ENCODE measurements around the gene HAUS7. TPM values are rescaled to one million over a fixed set of nuclear protein-coding genes. Genes with fewer than 3 reads are reported as not detected.

Gene HAUS7
- total RNA-seq, 1 donor from 2014 or later, result 13.1 TPM

DNA sequence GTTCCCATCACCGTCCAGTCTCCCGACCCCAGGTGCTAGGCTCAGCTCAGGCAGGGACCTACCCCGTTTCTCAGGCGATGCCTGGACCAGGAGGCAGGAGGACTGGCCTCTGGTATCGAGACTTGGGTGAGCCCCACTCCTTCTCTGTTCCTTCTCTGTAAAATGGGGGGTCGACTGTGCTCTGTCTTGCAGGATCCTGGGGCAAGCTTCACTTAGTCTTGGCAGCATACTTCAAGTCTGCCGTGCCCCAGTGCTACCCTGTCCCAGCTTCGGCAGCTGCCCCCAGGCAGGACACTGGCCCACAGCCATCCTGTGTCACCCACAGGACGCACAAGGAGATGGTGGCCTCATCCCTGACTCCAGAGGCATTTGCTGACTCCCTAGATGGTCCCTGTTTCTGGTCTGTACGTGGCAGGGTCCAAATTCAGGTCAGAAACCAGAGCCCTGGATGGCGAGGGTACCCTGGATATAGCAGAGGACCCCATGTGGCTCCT lies 7.0 kb upstream of the HAUS7 start:
- Histone ChIP-seq H3K27ac (no peak overlapping the region), H3K4me3 (no peak overlapping the region), H3K4me2 (no peak overlapping the region), H3K27me3 (peaks cover 22% of the 10 kb centered on the region), H4K20me1 (ENCODE audit: low read depth) (no peaks in the 10 kb centered on the region), H3K36me3 (no peaks in the 10 kb centered on the region), H3K9me3 (ENCODE audit: low read depth) (no peaks in the 10 kb centered on the region), H3K9ac (no peak overlapping the region), H3F3A (ENCODE audit: low read depth) (no peaks in the 10 kb centered on the region), H2AFZ (replicated peaks) (no peak overlapping the region), H3K4me1 (no peaks in the 10 kb centered on the region), H3K79me2 (ENCODE audit: low read depth) (no peaks in the 10 kb centered on the region)
- H3K36me3 Mint-ChIP-seq, result no peaks in the 10 kb centered on the region
- DNase-seq (ENCODE audit: low spot score), result no peak
- H3K9me3 Mint-ChIP-seq, result peaks cover 19% of the 10 kb centered on the region
- H3K4me1 Mint-ChIP-seq, result no peaks in the 10 kb centered on the region
- no peak overlapping the region for H3K27ac Mint-ChIP-seq
- H3K4me3 Mint-ChIP-seq, result no peak overlapping the region
- peaks cover 7% of the 10 kb centered on the region for H3K27me3 Mint-ChIP-seq (ENCODE audit: insufficient read depth, low read depth)
- no peak for TF ChIP-seq EZH2 (IDR thresholded peaks at IDR 0.05)
- TF ChIP-seq, protein P1, sequence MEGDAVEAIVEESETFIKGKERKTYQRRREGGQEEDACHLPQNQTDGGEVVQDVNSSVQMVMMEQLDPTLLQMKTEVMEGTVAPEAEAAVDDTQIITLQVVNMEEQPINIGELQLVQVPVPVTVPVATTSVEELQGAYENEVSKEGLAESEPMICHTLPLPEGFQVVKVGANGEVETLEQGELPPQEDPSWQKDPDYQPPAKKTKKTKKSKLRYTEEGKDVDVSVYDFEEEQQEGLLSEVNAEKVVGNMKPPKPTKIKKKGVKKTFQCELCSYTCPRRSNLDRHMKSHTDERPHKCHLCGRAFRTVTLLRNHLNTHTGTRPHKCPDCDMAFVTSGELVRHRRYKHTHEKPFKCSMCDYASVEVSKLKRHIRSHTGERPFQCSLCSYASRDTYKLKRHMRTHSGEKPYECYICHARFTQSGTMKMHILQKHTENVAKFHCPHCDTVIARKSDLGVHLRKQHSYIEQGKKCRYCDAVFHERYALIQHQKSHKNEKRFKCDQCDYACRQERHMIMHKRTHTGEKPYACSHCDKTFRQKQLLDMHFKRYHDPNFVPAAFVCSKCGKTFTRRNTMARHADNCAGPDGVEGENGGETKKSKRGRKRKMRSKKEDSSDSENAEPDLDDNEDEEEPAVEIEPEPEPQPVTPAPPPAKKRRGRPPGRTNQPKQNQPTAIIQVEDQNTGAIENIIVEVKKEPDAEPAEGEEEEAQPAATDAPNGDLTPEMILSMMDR (IDR thresholded peaks at IDR 0.05), result no peak
- TF ChIP-seq EZH2phosphoT487 (IDR thresholded peaks at IDR 0.05), result no peak

DNA sequence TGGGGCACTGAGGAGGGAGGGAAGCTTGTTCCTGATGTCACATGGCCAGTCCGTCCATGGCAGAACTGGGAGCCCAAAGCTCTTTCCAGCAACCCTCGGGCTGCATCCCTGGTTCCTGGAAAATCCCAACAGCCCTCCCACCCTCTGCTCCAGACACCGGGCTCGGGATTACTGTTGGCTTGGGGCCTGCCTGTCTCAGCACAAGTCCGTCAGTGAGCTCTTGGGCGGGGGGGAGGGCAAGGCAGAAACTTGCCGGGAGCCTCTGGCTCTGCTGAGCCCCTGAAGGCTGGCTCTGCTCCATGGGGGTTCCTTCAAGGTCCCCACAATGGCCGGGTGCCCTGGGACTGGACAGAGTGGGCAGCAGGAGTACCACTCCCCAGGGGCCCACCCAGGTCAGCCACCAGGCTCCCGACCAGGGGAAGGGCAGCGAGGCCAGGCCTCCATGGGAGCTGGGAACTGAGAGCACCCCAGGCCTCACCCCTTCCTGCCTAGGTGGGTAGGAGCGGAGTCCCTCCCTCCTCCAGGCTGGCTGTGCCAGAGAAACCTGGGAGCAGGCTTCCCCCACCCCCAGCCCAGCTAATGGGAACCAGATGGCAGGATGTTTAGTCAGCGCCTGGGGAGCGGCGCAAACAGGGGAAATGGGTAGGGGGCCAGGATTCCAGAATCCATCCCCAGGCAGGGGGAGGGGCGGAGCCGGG lies 6.4 kb upstream of the HAUS7 start:
- DNase-seq (ENCODE audit: low spot score), result no peak
- Histone ChIP-seq H3K9me3 (ENCODE audit: low read depth) (no peaks in the 10 kb centered on the region), H2AFZ (replicated peaks) (no peak overlapping the region), H3K4me1 (no peaks in the 10 kb centered on the region), H3K79me2 (ENCODE audit: low read depth) (no peaks in the 10 kb centered on the region), H3K36me3 (no peaks in the 10 kb centered on the region), H3F3A (ENCODE audit: low read depth) (no peaks in the 10 kb centered on the region), H3K9ac (no peak overlapping the region), H4K20me1 (ENCODE audit: low read depth) (no peaks in the 10 kb centered on the region), H3K4me2 (no peak overlapping the region), H3K27ac (no peak overlapping the region), H3K4me3 (no peak overlapping the region), H3K27me3 (peaks cover 22% of the 10 kb centered on the region)
- H3K36me3 Mint-ChIP-seq, result no peaks in the 10 kb centered on the region
- no peaks in the 10 kb centered on the region for H3K4me1 Mint-ChIP-seq
- H3K27me3 Mint-ChIP-seq (ENCODE audit: insufficient read depth, low read depth), result peaks cover 7% of the 10 kb centered on the region
- no peak overlapping the region for H3K27ac Mint-ChIP-seq
- H3K9me3 Mint-ChIP-seq, result peaks cover 23% of the 10 kb centered on the region
- TF ChIP-seq EZH2phosphoT487 (IDR thresholded peaks at IDR 0.05), result no peak
- TF ChIP-seq, protein P1 (IDR thresholded peaks at IDR 0.05), result no peak
- TF ChIP-seq EZH2 (IDR thresholded peaks at IDR 0.05), result no peak
- H3K4me3 Mint-ChIP-seq, result no peak overlapping the region

DNA sequence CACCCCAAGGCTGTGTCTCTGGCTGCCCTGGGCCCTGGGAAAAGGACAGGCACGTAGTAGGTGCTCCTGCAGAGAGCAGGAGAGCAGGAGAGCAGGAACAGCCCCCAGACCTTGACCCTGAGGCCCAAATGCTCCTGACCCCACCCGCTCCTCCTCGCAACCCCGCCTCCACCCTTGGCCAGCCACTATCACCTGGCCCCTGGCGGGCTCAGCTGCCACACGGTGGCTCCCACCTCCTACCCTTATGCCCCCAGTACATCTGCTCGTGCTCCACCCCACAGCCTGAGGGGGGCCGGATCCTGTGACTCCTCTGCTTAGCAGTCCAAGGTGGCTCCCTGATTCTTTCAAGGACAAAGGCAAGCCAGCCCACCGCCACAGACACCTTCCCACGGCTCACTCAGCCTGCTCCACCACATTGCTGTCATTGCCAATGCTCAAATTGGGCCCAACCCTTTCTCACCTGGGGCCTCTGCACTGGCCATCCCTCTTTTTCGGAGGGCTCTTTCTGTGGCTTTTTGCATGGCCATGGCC lies 5.4 kb upstream of the HAUS7 start:
- H3K27ac ChIP-seq, result no peak overlapping the region
- peaks cover 22% of the 10 kb centered on the region for H3K27me3 ChIP-seq
- no peaks in the 10 kb centered on the region for H3K36me3 ChIP-seq
- H2AFZ ChIP-seq (replicated peaks), result no peak overlapping the region
- no peak overlapping the region for H3K4me2 ChIP-seq
- no peaks in the 10 kb centered on the region for H3K36me3 Mint-ChIP-seq
- TF ChIP-seq EZH2 (IDR thresholded peaks at IDR 0.05) (no peak), EZH2phosphoT487 (IDR thresholded peaks at IDR 0.05) (no peak)
- TF ChIP-seq, protein P1 (IDR thresholded peaks at IDR 0.05), result no peak
- peak overlapping the region; percentile 42 for H3K27ac Mint-ChIP-seq
- no peak overlapping the region for H3K4me3 ChIP-seq
- H3K9me3 ChIP-seq (ENCODE audit: low read depth), result no peaks in the 10 kb centered on the region
- DNase-seq (ENCODE audit: low spot score), result no peak
- no peaks in the 10 kb centered on the region for H3K4me1 ChIP-seq
- H3K9me3 Mint-ChIP-seq, result peaks cover 29% of the 10 kb centered on the region
- no peaks in the 10 kb centered on the region for H3K79me2 ChIP-seq (ENCODE audit: low read depth)
- H4K20me1 ChIP-seq (ENCODE audit: low read depth), result no peaks in the 10 kb centered on the region
- H3K27me3 Mint-ChIP-seq (ENCODE audit: insufficient read depth, low read depth), result peaks cover 7% of the 10 kb centered on the region
- no peaks in the 10 kb centered on the region for H3F3A ChIP-seq (ENCODE audit: low read depth)
- no peak overlapping the region for H3K9ac ChIP-seq
- H3K4me1 Mint-ChIP-seq, result no peaks in the 10 kb centered on the region
- peak overlapping the region; percentile 10 for H3K4me3 Mint-ChIP-seq
